Neuronal stem cell (in vitro differentiated cells): Measurements from ENCODE around the gene B9D2.

Experiments used
- DNase-seq: peaks from one replicate; pipeline ENCODE4 v3.0.0-alpha.2; 2013; ENCODE audit warnings: low spot score
- H2AFZ ChIP-seq: one replicate; pipeline ENCODE4 v1.6.1; 2013; ENCODE audit warnings: mild to moderate bottlenecking, low read length, inconsistent platforms
- H2AK5ac ChIP-seq: 2 replicates; pipeline ENCODE4 v1.6.1; 2013; ENCODE audit warnings: low read depth, mild to moderate bottlenecking, inconsistent platforms, low read length, moderate library complexity, mixed read lengths
- H2BK120ac ChIP-seq: 2 replicates; pipeline ENCODE4 v1.6.1; 2013; ENCODE audit warnings: low read depth, mild to moderate bottlenecking, inconsistent platforms, low read length, moderate library complexity, mixed read lengths
- H2BK12ac ChIP-seq: one replicate; pipeline ENCODE4 v1.6.1; 2013; ENCODE audit warnings: low read length, inconsistent platforms
- H2BK15ac ChIP-seq: 2 replicates; pipeline ENCODE4 v1.6.1; 2013; ENCODE audit warnings: mild to moderate bottlenecking, low read length, inconsistent platforms, mixed read lengths
- H2BK5ac ChIP-seq: one replicate; pipeline ENCODE4 v1.6.1; 2013; ENCODE audit warnings: inconsistent platforms, mild to moderate bottlenecking, low read length, moderate library complexity
- H3K14ac ChIP-seq: one replicate; pipeline ENCODE4 v1.6.1; 2013; ENCODE audit warnings: low read length, inconsistent platforms
- H3K18ac ChIP-seq: 2 replicates; pipeline ENCODE4 v1.6.1; 2013; ENCODE audit warnings: low read length, inconsistent platforms
- H3K23ac ChIP-seq: 2 replicates; pipeline ENCODE4 v1.6.1; 2013; ENCODE audit warnings: low read depth, mild to moderate bottlenecking, mixed read lengths, low read length, inconsistent platforms; ENCODE audit not compliant: poor library complexity
- H3K27ac ChIP-seq: replicated peaks from 3 replicates; pipeline ENCODE4 v1.5.1; 2013; ENCODE audit warnings: low read length, inconsistent platforms
- H3K27me3 ChIP-seq, 3 experiments: 2 replicates each; pipeline ENCODE4 v1.6.1; 2013; ENCODE audit warnings: low read length in 3 of 3, mild to moderate bottlenecking in 2 of 3, inconsistent platforms in 1 of 3, low read depth in 1 of 3, mixed read lengths in 1 of 3, moderate library complexity in 1 of 3; ENCODE audit not compliant: control insufficient read depth in 3 of 3, insufficient read depth in 3 of 3
- H3K36me3 ChIP-seq, 2 donors: replicated peaks in 1 of 2; 2 replicates each; pipeline ENCODE4 v1.6.1; 2013; ENCODE audit warnings: low read length in 2 of 2; ENCODE audit not compliant: control insufficient read depth in 2 of 2, insufficient read depth in 2 of 2
- H3K4ac ChIP-seq: 2 replicates; pipeline ENCODE4 v1.6.1; 2013; ENCODE audit warnings: inconsistent platforms, mild to moderate bottlenecking, low read length, moderate library complexity
- H3K4me1 ChIP-seq, 2 donors: 1 replicate in 1 of 2; 2 replicates in 1 of 2; pipeline ENCODE4 v1.6.1; 2013; ENCODE audit warnings: low read length in 2 of 2, low read depth in 1 of 2; ENCODE audit not compliant: control insufficient read depth in 2 of 2, insufficient read depth in 1 of 2
- H3K4me2 ChIP-seq: one replicate; pipeline ENCODE4 v1.6.1; 2013; ENCODE audit warnings: mild to moderate bottlenecking, low read length, inconsistent platforms; ENCODE audit not compliant: insufficient read depth, poor library complexity, severe bottlenecking
- H3K4me3 ChIP-seq, 2 donors: 2 replicates each; pipeline ENCODE4 v1.5.1; 2013; ENCODE audit warnings: low read length in 2 of 2, mild to moderate bottlenecking in 2 of 2, inconsistent platforms in 1 of 2, moderate library complexity in 1 of 2
- H3K79me1 ChIP-seq: one replicate; pipeline ENCODE4 v1.6.1; 2013; ENCODE audit warnings: low read depth, mild to moderate bottlenecking, inconsistent platforms, low read length, moderate library complexity
- H3K9ac ChIP-seq: one replicate; pipeline ENCODE4 v1.6.1; 2013; ENCODE audit warnings: mild to moderate bottlenecking, low read depth, low read length, inconsistent platforms; ENCODE audit not compliant: poor library complexity
- H3K9me3 ChIP-seq, 2 donors: replicated peaks in 1 of 2; 2 replicates each; pipeline versions ENCODE3 to v1.6.1; 2013; ENCODE audit warnings: low read length in 2 of 2, mild to moderate bottlenecking in 2 of 2, inconsistent platforms in 1 of 2, low read depth in 1 of 2, mixed read lengths in 1 of 2, moderate library complexity in 1 of 2; ENCODE audit not compliant: control insufficient read depth in 2 of 2, insufficient read depth in 1 of 2
- H4K8ac ChIP-seq: one replicate; pipeline ENCODE4 v1.6.1; 2013; ENCODE audit warnings: low read depth, mild to moderate bottlenecking, inconsistent platforms, low read length, moderate library complexity
- H4K91ac ChIP-seq: one replicate; pipeline ENCODE4 v1.6.1; 2013; ENCODE audit warnings: low read length, low read depth, mild to moderate bottlenecking, inconsistent platforms; ENCODE audit not compliant: poor library complexity
- WGBS, 2 donors: extraction: QIAGEN DNeasy Blood & Tissue Kit; methylation state at CpG; one replicate each; pipeline ENCODE4 v1.1.7; 2013; ENCODE audit warnings: missing lambda C conversion rate in 2 of 2, mixed read lengths in 1 of 2; ENCODE audit not compliant: insufficient read length in 2 of 2, insufficient replicate concordance in 1 of 2; ENCODE audit errors: extremely low coverage in 2 of 2; 5-methylcytosine and 5-hydroxymethylcytosine counted together

Gene B9D2

DNA sequence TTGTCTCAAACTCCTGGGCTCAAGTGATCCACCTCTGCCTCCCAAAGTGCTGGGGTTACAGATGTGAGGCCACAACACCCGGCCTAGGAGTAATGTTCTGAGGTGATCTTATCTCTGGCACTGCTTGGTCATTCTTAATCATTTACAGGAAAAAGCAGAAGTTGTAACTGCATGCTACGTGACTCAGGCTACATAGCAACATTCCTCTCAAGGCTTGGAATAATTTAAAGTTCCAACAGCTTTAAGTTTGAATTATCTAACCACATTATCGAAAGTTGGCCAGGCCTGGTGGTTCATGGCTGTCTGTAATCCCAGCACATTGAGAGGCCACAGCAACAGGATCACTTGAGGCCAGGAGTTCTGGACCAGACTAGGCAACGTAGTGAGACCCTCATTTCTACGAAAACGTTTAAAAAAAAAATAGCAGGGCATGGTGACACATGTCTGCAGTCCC lies 3.9 kb upstream of the B9D2 start:
- peaks cover 0 to 8% of the 10 kb centered on the region in 2 donors for H3K36me3 ChIP-seq
- no peak overlapping the region for H2AK5ac ChIP-seq
- H3K4me3 ChIP-seq, result no peak overlapping the region
- H2AFZ ChIP-seq, result no peak overlapping the region
- no peak overlapping the region for H2BK15ac ChIP-seq
- H3K79me1 ChIP-seq, result peaks cover 8% of the 10 kb centered on the region
- H2BK120ac ChIP-seq, result no peak overlapping the region
- no CpG with 5 or more reads among the region's 6 CpGs for WGBS, 2 donors
- H3K4me2 ChIP-seq, result no peak overlapping the region
- H3K9me3 ChIP-seq, result no peaks in the 10 kb centered on the region
- H2BK12ac ChIP-seq, result no peak overlapping the region
- H3K4me1 ChIP-seq, result peaks cover 4 to 5% of the 10 kb centered on the region in 2 donors
- no peaks in the 10 kb centered on the region for H3K27me3 ChIP-seq
- H2BK5ac ChIP-seq, result no peak overlapping the region
- no peak overlapping the region for H4K8ac ChIP-seq
- no peak overlapping the region for H3K14ac ChIP-seq
- no peak overlapping the region for H3K27ac ChIP-seq
- H4K91ac ChIP-seq, result no peak overlapping the region
- no peak overlapping the region for H3K23ac ChIP-seq
- no peak overlapping the region for H3K9ac ChIP-seq
- no peak for DNase-seq
- no peak overlapping the region for H3K4ac ChIP-seq
- no peak overlapping the region for H3K18ac ChIP-seq

DNA sequence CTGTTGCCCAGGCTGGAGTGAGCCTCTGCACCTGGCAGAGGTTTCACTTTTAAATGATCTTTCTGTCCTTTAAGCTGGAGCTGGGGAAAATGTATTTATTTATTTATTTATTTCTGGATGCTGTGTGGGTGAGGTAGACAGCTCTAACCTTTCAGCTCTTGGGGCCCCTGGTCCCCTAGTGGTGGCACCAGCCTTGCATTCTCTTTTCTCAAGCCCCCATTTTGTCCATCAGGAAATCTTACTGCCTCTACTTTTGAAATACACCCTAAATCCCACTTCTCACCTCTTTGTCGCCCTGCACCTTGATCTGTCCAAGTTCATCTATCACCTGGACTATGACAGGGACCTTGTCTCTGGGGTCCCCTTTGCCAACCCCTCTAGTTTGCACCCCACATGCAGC lies 2.1 kb upstream of the B9D2 start:
- H3K79me1 ChIP-seq, result peaks cover 8% of the 10 kb centered on the region
- no peaks in the 10 kb centered on the region for H3K27me3 ChIP-seq
- no peak overlapping the region for H4K91ac ChIP-seq
- no peak overlapping the region for H3K4me2 ChIP-seq
- WGBS, 2 donors, result no CpG with 5 or more reads among the region's 1 CpG
- no peak overlapping the region for H2BK15ac ChIP-seq
- no peak overlapping the region for H3K23ac ChIP-seq
- peaks cover 0 to 13% of the 10 kb centered on the region in 2 donors for H3K36me3 ChIP-seq
- H2BK12ac ChIP-seq, result no peak overlapping the region
- no peak overlapping the region for H3K27ac ChIP-seq
- H3K14ac ChIP-seq, result no peak overlapping the region
- H4K8ac ChIP-seq, result no peak overlapping the region
- H3K9me3 ChIP-seq, result no peaks in the 10 kb centered on the region
- H3K4ac ChIP-seq, result no peak overlapping the region
- DNase-seq, result no peak
- H2BK120ac ChIP-seq, result no peak overlapping the region
- H3K4me3 ChIP-seq, result no peak overlapping the region
- no peak overlapping the region for H2AK5ac ChIP-seq
- H3K18ac ChIP-seq, result no peak overlapping the region
- H2BK5ac ChIP-seq, result no peak overlapping the region
- no peak overlapping the region for H3K9ac ChIP-seq
- no peak overlapping the region for H2AFZ ChIP-seq
- peaks cover 4 to 5% of the 10 kb centered on the region in 2 donors for H3K4me1 ChIP-seq

DNA sequence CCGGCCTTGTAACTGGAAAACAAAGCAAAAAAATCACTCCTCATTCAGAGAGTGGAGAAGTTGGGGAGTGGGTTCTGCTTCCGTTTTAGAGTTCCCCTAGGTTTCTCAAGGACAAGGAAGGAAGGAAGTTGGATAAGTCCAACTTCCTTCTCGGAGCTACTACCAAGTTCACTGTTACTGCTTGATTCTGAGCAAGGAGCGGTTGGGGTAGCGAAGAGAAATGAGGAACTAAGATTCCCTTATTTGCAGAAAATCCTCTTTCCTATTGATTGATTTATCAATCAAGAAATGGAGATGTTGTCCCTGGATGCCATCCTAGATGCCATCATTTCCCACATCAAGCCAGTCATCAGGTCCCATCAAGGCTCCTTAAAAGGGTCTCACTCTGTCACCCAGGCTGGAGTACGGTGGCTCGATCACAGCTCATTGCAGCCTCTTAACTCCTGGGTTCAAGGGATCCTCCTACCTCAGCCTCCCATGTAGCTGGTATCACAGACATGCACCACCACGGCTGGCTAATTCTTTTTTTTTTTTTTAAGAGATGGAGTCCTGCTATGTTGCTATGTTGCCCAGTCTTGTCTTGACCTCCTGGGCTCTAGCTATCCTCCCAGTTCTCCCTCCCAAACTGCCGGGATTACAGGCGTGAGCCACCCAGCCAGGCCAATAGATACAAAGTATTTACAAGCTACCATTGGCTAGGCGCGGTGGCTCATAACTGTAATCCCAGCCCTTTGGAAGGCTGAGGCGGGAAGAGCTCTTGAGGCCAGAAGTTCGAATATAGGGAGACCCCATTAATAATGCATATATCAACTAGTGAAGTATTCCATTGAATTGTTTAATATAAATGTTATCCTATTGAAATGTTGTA lies 809 bp upstream of the B9D2 start:
- no CpG with 5 or more reads among the region's 14 CpGs for WGBS, 2 donors
- no peak overlapping the region for H3K23ac ChIP-seq

DNA sequence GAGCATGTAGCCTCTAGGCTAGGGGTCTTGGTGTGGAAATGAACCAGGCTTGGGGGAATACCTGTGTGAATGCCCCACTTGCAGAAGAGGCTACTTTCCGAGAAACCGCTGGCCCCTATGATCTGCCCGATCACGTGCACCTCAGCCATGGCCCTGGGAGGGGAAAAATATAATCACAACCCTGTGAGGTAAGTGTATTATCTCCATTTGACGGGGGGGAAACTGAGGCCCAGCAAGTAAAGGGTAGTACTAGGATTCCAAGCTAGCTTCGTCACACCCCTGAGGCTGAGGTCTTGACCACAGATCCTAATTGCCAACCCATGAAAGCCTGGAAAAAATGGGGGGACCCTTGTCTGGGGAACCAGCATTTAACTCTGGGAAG lies 587 bp downstream of the B9D2 start:
- peak overlapping the region; percentile 20 for H3K18ac ChIP-seq
- peak overlapping the region; percentile 69 for H3K4ac ChIP-seq
- peak overlapping the region; percentile 7 for H2BK15ac ChIP-seq
- H3K4me2 ChIP-seq, result peak overlapping the region; percentile 88
- H3K14ac ChIP-seq, result no peak overlapping the region
- no peak overlapping the region for H2BK12ac ChIP-seq
- no peak overlapping the region for H3K27ac ChIP-seq
- H3K4me3 ChIP-seq, result peak overlapping the region; percentile 74 to 75
- no peak overlapping the region for H2BK120ac ChIP-seq
- H2AK5ac ChIP-seq, result peak overlapping the region; percentile 41
- H3K36me3 ChIP-seq, result peaks cover 0 to 16% of the 10 kb centered on the region in 2 donors
- no peak overlapping the region for H4K91ac ChIP-seq
- H2BK5ac ChIP-seq, result peak overlapping the region; percentile 17
- H3K9ac ChIP-seq, result peak overlapping the region; percentile 63
- H3K79me1 ChIP-seq, result peaks cover 7% of the 10 kb centered on the region
- no peak overlapping the region for H3K23ac ChIP-seq
- no peak for DNase-seq
- H2AFZ ChIP-seq, result peak overlapping the region; percentile 94
- no peaks in the 10 kb centered on the region for H3K27me3 ChIP-seq
- H3K4me1 ChIP-seq, result peaks cover 4 to 5% of the 10 kb centered on the region in 2 donors
- no CpG with 5 or more reads among the region's 6 CpGs for WGBS, 2 donors
- no peaks in the 10 kb centered on the region for H3K9me3 ChIP-seq
- no peak overlapping the region for H4K8ac ChIP-seq

More for the DNA sequence above, 809 bp upstream of the B9D2 start:
- Histone ChIP-seq H3K4ac (no peak overlapping the region), H3K9me3 (no peaks in the 10 kb centered on the region), H3K9ac (peak overlapping the region; percentile 51), H2BK15ac (no peak overlapping the region), H2BK12ac (no peak overlapping the region), H3K4me2 (peak overlapping the region; percentile 45), H3K27me3 (no peaks in the 10 kb centered on the region), H4K91ac (no peak overlapping the region), H3K4me1 (peaks cover 4 to 5% of the 10 kb centered on the region in 2 donors), H2BK120ac (no peak overlapping the region), H2AK5ac (no peak overlapping the region), H2BK5ac (no peak overlapping the region), H4K8ac (no peak overlapping the region), H3K27ac (peak overlapping the region; percentile 20), H3K4me3 (peak overlapping the region; percentile 75 to 83), H3K79me1 (peaks cover 8% of the 10 kb centered on the region), H3K14ac (no peak overlapping the region), H3K18ac (peak overlapping the region; percentile 6), H3K36me3 (peaks cover 0 to 16% of the 10 kb centered on the region in 2 donors), H2AFZ (peak overlapping the region; percentile 94)
- no peak for DNase-seq
